ENCODE data around the gene DNMT3B.

GRCh38 chr20:32773223-32773622, 11.0 kb downstream of the DNMT3B start:
- TF ChIP-seq CTCF (IDR thresholded peaks at IDR 0.05; ENCODE audit: insufficient read depth, low read length): no peak
- TF ChIP-seq POLR2AphosphoS5 (IDR thresholded peaks at IDR 0.05; ENCODE audit: low read depth): no peak
